ENCODE data around the gene CAB39L.

Gene CAB39L

GRCh38 chr13:49417161-49417560 is 26.7 kb downstream of the CAB39L start:
- H3K4me3 ChIP-seq (replicated peaks; ENCODE audit: low read depth, low read length) = no peak overlapping the region
- no peak for TF ChIP-seq CTCF (IDR thresholded peaks at IDR 0.05; ENCODE audit: low read length, missing control alignments)
- DNase-seq (ENCODE audit: low read depth) = no peak

GRCh38 chr13:49412749-49413148 is 31.1 kb downstream of the CAB39L start:
- no peak for DNase-seq (ENCODE audit: low read depth)
- H3K4me3 ChIP-seq (replicated peaks; ENCODE audit: low read depth, low read length) = no peak overlapping the region
- no peak for TF ChIP-seq CTCF (IDR thresholded peaks at IDR 0.05; ENCODE audit: low read length, missing control alignments)

GRCh38 chr13:49411353-49411752 is 32.5 kb downstream of the CAB39L start:
- no peak for DNase-seq (ENCODE audit: low read depth)
- no peak overlapping the region for H3K4me3 ChIP-seq (replicated peaks; ENCODE audit: low read depth, low read length)
- no peak for TF ChIP-seq CTCF (IDR thresholded peaks at IDR 0.05; ENCODE audit: low read length, missing control alignments)

- TF ChIP-seq CTCF (IDR thresholded peaks at IDR 0.05; ENCODE audit: low read length, missing control alignments) = no peak
- H3K4me3 ChIP-seq (replicated peaks; ENCODE audit: low read depth, low read length) = no peak overlapping the region
- no peak for DNase-seq (ENCODE audit: low read depth)
Observed at GRCh38 chr13:49410477-49410876, 33.4 kb downstream of the CAB39L start.

- no peak for TF ChIP-seq CTCF (IDR thresholded peaks at IDR 0.05; ENCODE audit: low read length, missing control alignments)
- DNase-seq (ENCODE audit: low read depth) = no peak
Observed at GRCh38 chr13:49410006-49410405, 33.9 kb downstream of the CAB39L start.

GRCh38 chr13:49409008-49409407 is 34.9 kb downstream of the CAB39L start:
- TF ChIP-seq CTCF (IDR thresholded peaks at IDR 0.05; ENCODE audit: low read length, missing control alignments) = no peak
- no peak overlapping the region for H3K4me3 ChIP-seq (replicated peaks; ENCODE audit: low read depth, low read length)
- no peak for DNase-seq (ENCODE audit: low read depth)

More at GRCh38 chr13:49410006-49410405, 33.9 kb downstream of the CAB39L start:
- no peak overlapping the region for H3K4me3 ChIP-seq (replicated peaks; ENCODE audit: low read depth, low read length)

- H3K4me3 ChIP-seq (replicated peaks; ENCODE audit: low read depth, low read length) = no peak overlapping the region
- TF ChIP-seq CTCF (IDR thresholded peaks at IDR 0.05; ENCODE audit: low read length, missing control alignments) = no peak
- DNase-seq (ENCODE audit: low read depth) = no peak
Observed at GRCh38 chr13:49407936-49408335, 35.9 kb downstream of the CAB39L start.

All from fibroblast of pulmonary artery (primary cell).